ENCODE measurements around the gene HDAC11. TPM values are rescaled to one million over a fixed set of nuclear protein-coding genes. Genes with fewer than 3 reads are reported as not detected.
A peak's percentile ranks its signal among the peaks of the same experiment; 100 is the strongest.

Gene HDAC11
- total and polyA plus RNA-seq, 10 of the 15 experiments (the other 5 are each of a cell fraction or from before 2014, with no cell fraction given), result 0.04 to 0.76 (median 0.22) TPM; not detected in 1

DNA sequence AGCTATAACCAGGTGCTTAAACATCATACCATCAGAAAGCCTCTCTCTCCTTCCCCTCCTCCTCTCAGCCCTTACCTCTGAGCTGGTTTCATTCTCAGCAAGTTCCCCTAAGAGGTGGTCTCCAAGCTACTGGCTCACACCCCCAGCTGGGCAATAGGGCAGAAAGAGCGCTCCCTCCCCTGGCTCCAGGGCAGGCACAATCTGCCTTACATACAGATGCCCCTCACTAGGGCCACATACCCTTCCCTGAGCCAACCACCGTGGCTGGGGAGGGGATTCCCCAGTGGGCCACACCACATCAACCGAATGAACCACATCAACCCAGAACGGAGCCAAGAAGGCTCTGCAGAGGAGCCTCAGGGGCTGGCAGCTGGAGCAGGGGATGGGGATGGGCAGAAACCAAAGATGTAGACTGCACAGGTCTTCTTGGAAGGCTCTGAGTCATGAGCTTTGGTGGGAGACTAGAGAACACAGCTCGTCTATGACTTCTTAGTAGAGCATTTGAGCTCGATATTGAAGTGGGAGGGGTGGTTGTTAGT is 64.3 kb downstream of the HDAC11 start:
- H3K27me3 ChIP-seq (replicated peaks in 1 of 2; ENCODE audit: control insufficient read depth in 2 of 2, insufficient read depth in 2 of 2, low read length in 1 of 2), result peaks cover 2 to 4% of the 10 kb centered on the region in 2 experiments; a peak in 3 of 4 replicates
- WGBS (ENCODE audit: insufficient coverage, insufficient replicate concordance, low lambda C conversion rate, missing lambda C conversion rate), result 0% methylated on average over 6 of the region's 6 CpGs
- ChIA-PET CTCF (no interaction called here), SMC1A (ENCODE audit: uncharacterized antibody, unreplicated experiment) (interaction anchor here (0.6 kb wide), 1 partner anchor 139 kb away, joined by 5 read pairs; no protein-coding TSS in a partner anchor), RAD21 (ENCODE audit: unreplicated experiment) (no interaction called here), POLR2A (no interaction called here)
- no peak overlapping the region for H3K27ac ChIP-seq (ENCODE audit: control insufficient read depth, insufficient read depth)
- ATAC-seq (peak; percentile 53), DNase-seq (ENCODE audit: low read depth, low spot score) (no peak), FAIRE-seq (no peak)
- no peak overlapping the region for H3K9ac ChIP-seq (ENCODE audit: control insufficient read depth, insufficient read depth, low read length)
- no TSS peak for BruUV-seq (replicated peaks)
- H3K4me2 ChIP-seq (ENCODE audit: control insufficient read depth, insufficient read depth), result no peak overlapping the region
- H3K36me3 ChIP-seq (ENCODE audit: control insufficient read depth in 2 of 2, insufficient read depth in 2 of 2, low read length in 1 of 2), result no peaks in the 10 kb centered on the region
- no peak overlapping the region for H3K4me3 ChIP-seq
- TF ChIP-seq LARP7 (IDR thresholded peaks at IDR 0.05) (no peak), YY1 (IDR thresholded peaks at IDR 0.05; ENCODE audit: low read depth, low read length) (no peak), EGR1 (IDR thresholded peaks at IDR 0.05; ENCODE audit: borderline replicate concordance in 1 of 2, low read depth in 2 of 2, low read length in 2 of 2) (no peak), ZZZ3 (IDR thresholded peaks at IDR 0.05; ENCODE audit: control insufficient read depth, insufficient read length, low read depth) (no peak), STAT3 (IDR thresholded peaks at IDR 0.05; ENCODE audit: low read depth, low read length) (no peak), POLR2AphosphoS5 (IDR thresholded peaks at IDR 0.05; ENCODE audit: low read length) (no peak), ESRRA (IDR thresholded peaks at IDR 0.05; ENCODE audit: low read length) (no peak), GABPA (IDR thresholded peaks at IDR 0.05; ENCODE audit: low read depth) (no peak), SREBF1 (IDR thresholded peaks at IDR 0.05; ENCODE audit: low read length) (no peak)
- TF ChIP-seq, protein P1, sequence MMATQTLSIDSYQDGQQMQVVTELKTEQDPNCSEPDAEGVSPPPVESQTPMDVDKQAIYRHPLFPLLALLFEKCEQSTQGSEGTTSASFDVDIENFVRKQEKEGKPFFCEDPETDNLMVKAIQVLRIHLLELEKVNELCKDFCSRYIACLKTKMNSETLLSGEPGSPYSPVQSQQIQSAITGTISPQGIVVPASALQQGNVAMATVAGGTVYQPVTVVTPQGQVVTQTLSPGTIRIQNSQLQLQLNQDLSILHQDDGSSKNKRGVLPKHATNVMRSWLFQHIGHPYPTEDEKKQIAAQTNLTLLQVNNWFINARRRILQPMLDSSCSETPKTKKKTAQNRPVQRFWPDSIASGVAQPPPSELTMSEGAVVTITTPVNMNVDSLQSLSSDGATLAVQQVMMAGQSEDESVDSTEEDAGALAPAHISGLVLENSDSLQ (IDR thresholded peaks at IDR 0.05), result no peak
- TF ChIP-seq, protein P2, sequence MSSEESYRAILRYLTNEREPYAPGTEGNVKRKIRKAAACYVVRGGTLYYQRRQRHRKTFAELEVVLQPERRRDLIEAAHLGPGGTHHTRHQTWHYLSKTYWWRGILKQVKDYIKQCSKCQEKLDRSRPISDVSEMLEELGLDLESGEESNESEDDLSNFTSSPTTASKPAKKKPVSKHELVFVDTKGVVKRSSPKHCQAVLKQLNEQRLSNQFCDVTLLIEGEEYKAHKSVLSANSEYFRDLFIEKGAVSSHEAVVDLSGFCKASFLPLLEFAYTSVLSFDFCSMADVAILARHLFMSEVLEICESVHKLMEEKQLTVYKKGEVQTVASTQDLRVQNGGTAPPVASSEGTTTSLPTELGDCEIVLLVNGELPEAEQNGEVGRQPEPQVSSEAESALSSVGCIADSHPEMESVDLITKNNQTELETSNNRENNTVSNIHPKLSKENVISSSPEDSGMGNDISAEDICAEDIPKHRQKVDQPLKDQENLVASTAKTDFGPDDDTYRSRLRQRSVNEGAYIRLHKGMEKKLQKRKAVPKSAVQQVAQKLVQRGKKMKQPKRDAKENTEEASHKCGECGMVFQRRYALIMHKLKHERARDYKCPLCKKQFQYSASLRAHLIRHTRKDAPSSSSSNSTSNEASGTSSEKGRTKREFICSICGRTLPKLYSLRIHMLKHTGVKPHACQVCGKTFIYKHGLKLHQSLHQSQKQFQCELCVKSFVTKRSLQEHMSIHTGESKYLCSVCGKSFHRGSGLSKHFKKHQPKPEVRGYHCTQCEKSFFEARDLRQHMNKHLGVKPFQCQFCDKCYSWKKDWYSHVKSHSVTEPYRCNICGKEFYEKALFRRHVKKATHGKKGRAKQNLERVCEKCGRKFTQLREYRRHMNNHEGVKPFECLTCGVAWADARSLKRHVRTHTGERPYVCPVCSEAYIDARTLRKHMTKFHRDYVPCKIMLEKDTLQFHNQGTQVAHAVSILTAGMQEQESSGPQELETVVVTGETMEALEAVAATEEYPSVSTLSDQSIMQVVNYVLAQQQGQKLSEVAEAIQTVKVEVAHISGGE (CRISPR knock-in tag; IDR thresholded peaks at IDR 0.05), result no peak
- H3K4me1 ChIP-seq (ENCODE audit: control insufficient read depth, insufficient read depth, low read length), result no peaks in the 10 kb centered on the region
- no peaks in the 10 kb centered on the region for H3K79me2 ChIP-seq (ENCODE audit: control insufficient read depth, insufficient read depth, low read length)
- in situ Hi-C loops (cut with MboI), result no loop called here
- no peaks in the 10 kb centered on the region; the same call in 1 of the 2 replicates for H4K20me1 ChIP-seq (ENCODE audit: control insufficient read depth, insufficient read depth)
- H2AFZ ChIP-seq (ENCODE audit: control insufficient read depth, low read depth, low read length), result no peak overlapping the region
- intact Hi-C loops (cut with micrococcal nuclease; ENCODE audit: unreplicated experiment), result no loop called here
- H3K9me3 ChIP-seq (replicated peaks; ENCODE audit: control insufficient read depth, insufficient read depth, low read length), result no peaks in the 10 kb centered on the region; the same call in 1 of the 3 replicates
